GM21737 (cell line): ENCODE results near the gene PLEKHA7.
"Not testable (repeated sequence)": the region's sequence is repeated elsewhere in the genome, so short reads cannot be mapped to it uniquely, and the experiment has no call there.

Experiments used
- ATAC-seq: cut with Tn5 transposase; IDR thresholded peaks from one replicate; pipeline ENCODE4 v1.9.1; 2021; ENCODE audit warnings: mild to moderate bottlenecking, moderate library complexity; ENCODE audit not compliant: unreplicated experiment

Gene PLEKHA7

DNA sequence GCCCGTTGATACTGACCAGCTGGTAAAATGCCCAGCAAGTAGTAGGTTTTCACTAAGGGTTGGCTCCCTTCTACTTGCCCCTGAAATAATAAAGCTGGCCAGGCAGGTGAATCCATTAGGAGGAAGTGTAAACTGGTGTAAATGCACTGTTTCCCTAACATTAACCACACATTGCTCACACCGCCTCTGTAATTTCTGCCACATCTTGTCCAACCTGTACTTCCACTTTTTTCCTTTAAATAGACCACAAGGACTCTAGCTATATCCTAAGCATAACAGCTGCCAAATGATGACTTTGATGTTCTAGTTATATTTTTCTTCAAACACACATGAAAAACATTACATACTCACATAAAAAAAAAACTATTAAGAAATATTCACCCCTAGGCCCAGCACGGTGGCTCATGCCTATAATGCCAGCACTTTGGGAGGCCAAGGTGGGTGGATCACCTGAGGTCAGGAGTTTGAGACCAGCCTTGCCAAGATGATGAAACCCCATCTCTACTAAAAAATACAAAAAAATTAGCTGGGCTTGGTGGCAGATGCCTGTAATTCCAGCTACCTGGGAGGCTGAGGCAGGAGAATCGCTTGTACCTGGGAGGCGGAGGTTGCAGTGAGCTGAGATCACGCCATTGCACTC, 95.6 kb downstream of the PLEKHA7 start:
- ATAC-seq, result not testable (repeated sequence)

DNA sequence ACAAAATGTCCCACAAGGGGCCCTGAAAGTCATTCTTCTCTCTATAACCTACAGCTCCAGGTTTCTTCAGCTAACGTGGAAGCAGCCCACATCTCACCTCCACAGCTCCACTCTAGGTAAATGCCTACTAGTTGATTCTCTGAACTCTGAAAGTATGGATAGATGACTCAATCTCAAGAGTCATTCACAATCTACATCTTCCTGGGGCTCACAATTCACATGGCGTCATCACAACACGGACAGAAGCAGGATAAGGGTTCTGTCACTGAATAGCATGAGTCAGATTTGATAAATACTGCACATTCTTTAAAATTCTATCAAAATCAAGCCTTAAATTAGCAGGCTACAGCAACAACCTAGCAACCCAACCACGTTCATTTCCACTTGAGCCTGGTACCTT, 96.3 kb downstream of the PLEKHA7 start:
- no peak for ATAC-seq

GRCh38 chr11:16912692-16913111, 101.5 kb downstream of the PLEKHA7 start:
- ATAC-seq, result no peak

GRCh38 chr11:16911658-16912057, 102.6 kb downstream of the PLEKHA7 start:
- no peak for ATAC-seq

GRCh38 chr11:16911186-16911585, 103.0 kb downstream of the PLEKHA7 start:
- no peak for ATAC-seq

GRCh38 chr11:16909359-16910035, 104.7 kb downstream of the PLEKHA7 start:
- peak; percentile 68 for ATAC-seq

GRCh38 chr11:16905375-16905774, 108.8 kb downstream of the PLEKHA7 start:
- no peak for ATAC-seq

GRCh38 chr11:16904761-16905160, 109.5 kb downstream of the PLEKHA7 start:
- ATAC-seq, result not testable (repeated sequence)

DNA sequence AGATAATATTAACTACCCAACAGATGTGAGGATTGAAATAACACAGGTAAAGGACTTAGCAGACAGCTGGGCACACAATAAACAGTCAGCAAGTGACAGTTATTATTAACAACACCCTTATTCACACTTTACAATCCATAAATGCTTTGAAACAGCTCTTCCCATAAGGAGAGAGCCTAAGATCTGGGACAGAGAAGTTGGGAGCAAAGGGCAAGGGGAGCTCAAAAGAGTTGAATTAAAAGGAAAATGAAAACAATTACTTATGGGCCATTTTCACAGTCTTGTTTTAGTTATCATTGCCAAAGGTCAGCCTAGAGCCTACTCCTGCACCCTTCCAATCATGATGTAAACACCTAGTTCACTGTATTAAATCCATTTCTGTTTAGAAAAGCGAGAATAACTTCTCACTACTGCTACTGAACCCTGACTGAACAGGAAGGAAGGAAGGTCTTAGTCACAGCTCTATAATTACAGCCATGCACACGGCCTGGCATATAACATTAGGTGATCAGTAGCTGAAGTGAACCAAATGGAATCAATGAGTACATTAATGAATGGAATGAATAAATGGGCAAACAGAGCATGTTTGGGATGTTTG, 111.3 kb downstream of the PLEKHA7 start:
- peak; percentile 70 for ATAC-seq

- ATAC-seq, result peak; percentile 67
Observed at GRCh38 chr11:16902182-16902581, 112.0 kb downstream of the PLEKHA7 start.

GRCh38 chr11:16900491-16900890, 113.7 kb downstream of the PLEKHA7 start:
- no peak for ATAC-seq

DNA sequence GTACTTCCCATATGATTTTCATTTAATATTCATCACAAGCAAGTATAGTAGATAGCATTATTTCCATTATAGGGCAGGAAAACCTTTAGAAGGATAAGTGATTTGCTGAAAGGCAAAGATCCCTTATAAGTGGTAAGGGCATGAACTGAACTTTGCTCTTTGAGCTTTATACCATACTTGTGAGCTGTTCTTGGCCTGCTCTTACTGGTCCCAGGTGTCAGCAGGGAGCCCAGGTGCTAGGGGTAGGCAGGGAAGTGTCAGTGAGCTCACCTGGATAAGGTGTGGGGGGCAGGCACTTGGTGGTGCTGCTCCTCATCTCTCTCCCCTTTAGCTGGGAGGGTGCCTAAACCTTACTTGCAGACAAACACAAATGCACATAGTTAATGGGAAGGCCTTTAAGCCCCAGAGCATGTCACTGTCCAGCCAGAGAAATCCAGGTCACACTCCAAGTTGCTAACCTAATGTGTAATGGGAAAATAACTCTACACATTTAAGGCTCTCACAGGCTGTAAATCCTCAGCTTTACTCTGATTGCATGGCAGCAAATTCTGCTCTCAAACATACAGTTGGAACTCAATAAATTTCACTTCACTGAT, 114.4 kb downstream of the PLEKHA7 start:
- ATAC-seq, result no peak

DNA sequence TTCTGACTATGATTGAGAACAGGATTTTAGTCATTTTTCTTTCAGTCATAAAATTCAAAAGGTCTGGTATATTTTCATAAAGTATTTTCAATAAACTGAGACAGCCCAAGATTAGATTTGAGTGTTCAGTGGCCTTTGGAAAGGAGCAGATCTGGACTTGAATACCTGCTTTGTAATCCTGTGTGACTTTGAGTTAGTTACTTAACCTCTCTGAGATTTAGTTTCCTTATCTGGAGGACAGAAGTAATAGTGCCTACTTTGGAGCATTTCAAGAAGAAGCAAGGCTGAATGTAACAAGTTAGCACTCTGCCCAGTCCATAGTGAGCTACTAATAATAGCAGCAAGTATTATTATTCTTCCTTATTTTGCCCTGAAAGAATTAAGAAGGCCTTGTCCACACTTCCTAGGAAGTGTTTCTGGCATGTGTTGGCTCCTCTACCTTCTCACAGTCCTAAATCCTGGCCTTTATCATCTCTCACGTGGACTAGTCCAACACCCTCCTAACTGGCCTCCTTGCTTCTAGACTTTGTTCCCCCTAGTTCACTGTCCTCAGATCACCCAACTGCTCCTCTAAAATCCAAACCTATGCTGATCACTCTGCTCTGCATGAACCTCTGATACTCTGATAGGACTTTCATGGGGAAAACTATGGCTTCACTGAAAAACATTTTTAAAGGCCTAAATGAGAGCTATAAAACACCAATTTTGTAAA, 115.8 kb downstream of the PLEKHA7 start:
- no peak for ATAC-seq

DNA sequence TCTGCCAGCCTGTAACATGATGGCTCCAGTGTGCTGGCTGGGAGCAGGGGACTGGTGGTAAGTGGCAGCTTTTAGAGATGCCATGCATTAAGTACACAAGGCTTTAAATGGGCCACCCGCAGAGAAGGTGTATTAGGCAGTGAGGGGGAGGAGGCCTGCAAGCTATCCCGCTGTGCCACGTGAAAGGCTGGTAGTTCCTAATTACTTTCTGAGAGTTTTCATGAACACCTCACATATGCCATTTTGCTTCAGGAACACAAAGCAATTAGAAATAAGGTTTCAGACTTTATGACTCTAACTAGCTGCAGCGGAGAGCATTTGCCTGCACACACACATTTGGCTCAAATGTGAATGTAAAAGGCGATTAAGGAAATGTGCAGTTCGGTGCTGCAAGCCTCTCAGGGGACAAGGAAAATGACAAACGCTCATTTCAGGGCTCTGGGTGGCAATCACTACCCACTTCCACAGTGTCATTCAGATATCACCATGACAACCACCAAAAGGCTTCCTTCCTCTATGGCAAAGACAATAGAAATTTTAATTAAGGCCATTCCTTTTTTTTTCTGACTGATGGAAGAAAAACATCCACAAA, 116.6 kb downstream of the PLEKHA7 start:
- no peak for ATAC-seq

GRCh38 chr11:16896729-16897469, 117.3 kb downstream of the PLEKHA7 start:
- no peak for ATAC-seq

- ATAC-seq, result no peak
Observed at GRCh38 chr11:16895306-16895705, 118.9 kb downstream of the PLEKHA7 start.

- no peak for ATAC-seq
Observed at GRCh38 chr11:16893456-16894066, 120.7 kb downstream of the PLEKHA7 start.

GRCh38 chr11:16891964-16892363, 122.2 kb downstream of the PLEKHA7 start:
- no peak for ATAC-seq

GRCh38 chr11:16891165-16891564, 123.0 kb downstream of the PLEKHA7 start:
- ATAC-seq, result no peak

- no peak for ATAC-seq
Observed at GRCh38 chr11:16890442-16890841, 123.8 kb downstream of the PLEKHA7 start.
